ENCODE results near the gene DUOXA2. TPM values are rescaled to one million over a fixed set of nuclear protein-coding genes. Genes with fewer than 3 reads are reported as not detected.

The DUOXA2 gene
- total RNA-seq, 1 experiment from 2014 or later, result not detected

DNA sequence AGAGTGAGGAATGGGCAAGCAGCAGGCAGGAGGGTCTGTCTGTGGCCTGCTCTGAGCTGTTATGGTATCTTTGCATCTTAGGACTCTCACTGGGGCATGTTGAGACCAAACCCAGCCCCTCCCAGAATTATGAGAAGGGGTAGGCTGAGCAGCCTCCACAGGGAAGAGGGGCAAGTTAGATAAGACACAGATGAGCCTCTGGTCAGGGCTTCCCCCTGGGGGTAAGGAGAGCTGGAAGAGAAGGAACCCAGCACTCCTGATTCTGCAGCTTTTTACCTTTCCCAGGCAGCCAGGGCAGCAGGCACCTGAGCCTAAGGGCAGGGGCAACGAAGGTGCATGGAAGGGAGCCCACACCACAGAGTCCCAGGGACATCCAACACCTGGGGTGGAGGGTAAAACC lies 34.9 kb downstream of the DUOXA2 start:
- H3K79me2 ChIP-seq (ENCODE audit: low read length), result no peaks in the 10 kb centered on the region
- no peak overlapping the region for H3K27ac ChIP-seq (ENCODE audit: low read length)
- no peak overlapping the region for H3K4me3 ChIP-seq (ENCODE audit: low read length)
- H3K4me2 ChIP-seq (ENCODE audit: low read length), result peak overlapping the region; percentile 71
- no peaks in the 10 kb centered on the region for H3K27me3 ChIP-seq (ENCODE audit: low read length)
- 0 out of 2 replicates have a peak overlapping the region, but pooled peaks have one; percentile 7 for H2AFZ ChIP-seq (ENCODE audit: low read length)
- peaks cover 18% of the 10 kb centered on the region for H3K4me1 ChIP-seq (ENCODE audit: insufficient read depth, low read length)
- no TSS peak for BruUV-seq (replicated peaks)
- TF ChIP-seq EZH2phosphoT487 (IDR thresholded peaks at IDR 0.05; ENCODE audit: borderline replicate concordance, low read length), result no peak
- TF ChIP-seq, protein P1, sequence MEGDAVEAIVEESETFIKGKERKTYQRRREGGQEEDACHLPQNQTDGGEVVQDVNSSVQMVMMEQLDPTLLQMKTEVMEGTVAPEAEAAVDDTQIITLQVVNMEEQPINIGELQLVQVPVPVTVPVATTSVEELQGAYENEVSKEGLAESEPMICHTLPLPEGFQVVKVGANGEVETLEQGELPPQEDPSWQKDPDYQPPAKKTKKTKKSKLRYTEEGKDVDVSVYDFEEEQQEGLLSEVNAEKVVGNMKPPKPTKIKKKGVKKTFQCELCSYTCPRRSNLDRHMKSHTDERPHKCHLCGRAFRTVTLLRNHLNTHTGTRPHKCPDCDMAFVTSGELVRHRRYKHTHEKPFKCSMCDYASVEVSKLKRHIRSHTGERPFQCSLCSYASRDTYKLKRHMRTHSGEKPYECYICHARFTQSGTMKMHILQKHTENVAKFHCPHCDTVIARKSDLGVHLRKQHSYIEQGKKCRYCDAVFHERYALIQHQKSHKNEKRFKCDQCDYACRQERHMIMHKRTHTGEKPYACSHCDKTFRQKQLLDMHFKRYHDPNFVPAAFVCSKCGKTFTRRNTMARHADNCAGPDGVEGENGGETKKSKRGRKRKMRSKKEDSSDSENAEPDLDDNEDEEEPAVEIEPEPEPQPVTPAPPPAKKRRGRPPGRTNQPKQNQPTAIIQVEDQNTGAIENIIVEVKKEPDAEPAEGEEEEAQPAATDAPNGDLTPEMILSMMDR (conservative IDR thresholded peaks at IDR 0.05; ENCODE audit: low read depth, low read length), result no peak
- no peak for TF ChIP-seq EZH2 (IDR thresholded peaks at IDR 0.05; ENCODE audit: low read length, unreplicated experiment)
- no peaks in the 10 kb centered on the region for H3K36me3 ChIP-seq (ENCODE audit: low read depth, low read length)
- ChIA-PET POLR2A (ENCODE audit: unreplicated experiment) (no interaction called here), CTCF (interaction anchor here (0.7 to 1.0 kb wide), 2 partner anchors 31 to 81 kb away, joined by 3 read pairs; no protein-coding TSS in a partner anchor)
- H4K20me1 ChIP-seq (ENCODE audit: low read length), result no peaks in the 10 kb centered on the region
- H3F3A ChIP-seq (ENCODE audit: low read length, unreplicated experiment), result no peaks in the 10 kb centered on the region
- no peaks in the 10 kb centered on the region for H3K9me2 ChIP-seq (replicated peaks; ENCODE audit: low read length)
- no peak overlapping the region for H3K9ac ChIP-seq (ENCODE audit: low read length)
- ATAC-seq (no peak), DNase-seq (no peak)
- H3K9me3 ChIP-seq (ENCODE audit: low read length), result no peaks in the 10 kb centered on the region
- intact Hi-C loops (cut with micrococcal nuclease), result no loop called here

DNA sequence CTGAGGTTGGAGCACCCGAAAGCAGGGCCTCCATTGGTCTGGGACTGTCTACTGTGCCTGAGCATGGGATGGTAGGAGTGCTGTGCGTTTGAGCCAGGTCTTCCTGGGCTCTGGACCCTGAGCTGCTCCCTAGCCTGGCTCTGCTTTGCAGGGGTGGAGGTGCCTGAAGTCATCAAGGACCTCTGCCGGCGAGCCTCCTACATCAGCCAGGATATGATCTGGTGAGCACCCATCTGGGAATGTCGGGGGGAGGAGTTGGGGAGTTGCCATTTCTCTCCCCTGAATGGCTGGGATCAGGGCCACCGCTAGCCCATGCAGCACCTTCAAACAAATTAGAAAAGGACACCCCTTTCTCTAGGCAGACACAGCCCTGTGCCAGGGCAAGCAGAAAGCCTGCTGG lies 36.4 kb downstream of the DUOXA2 start:
- Histone ChIP-seq H2AFZ (ENCODE audit: low read length) (no peak overlapping the region), H3K79me2 (ENCODE audit: low read length) (no peaks in the 10 kb centered on the region), H3F3A (ENCODE audit: low read length, unreplicated experiment) (no peaks in the 10 kb centered on the region), H3K9me2 (replicated peaks; ENCODE audit: low read length) (no peaks in the 10 kb centered on the region), H3K4me3 (ENCODE audit: low read length) (no peak overlapping the region), H4K20me1 (ENCODE audit: low read length) (no peaks in the 10 kb centered on the region), H3K9me3 (ENCODE audit: low read length) (no peaks in the 10 kb centered on the region), H3K4me2 (ENCODE audit: low read length) (no peak overlapping the region), H3K36me3 (ENCODE audit: low read depth, low read length) (no peaks in the 10 kb centered on the region), H3K27me3 (ENCODE audit: low read length) (no peaks in the 10 kb centered on the region), H3K27ac (ENCODE audit: low read length) (no peak overlapping the region), H3K4me1 (ENCODE audit: insufficient read depth, low read length) (peaks cover 18% of the 10 kb centered on the region), H3K9ac (ENCODE audit: low read length) (no peak overlapping the region)
- ATAC-seq (no peak), DNase-seq (no peak)
- ChIA-PET CTCF (no interaction called here), POLR2A (ENCODE audit: unreplicated experiment) (no interaction called here)
- no TSS peak for BruUV-seq (replicated peaks)
- TF ChIP-seq EZH2 (IDR thresholded peaks at IDR 0.05; ENCODE audit: low read length, unreplicated experiment) (no peak), EZH2phosphoT487 (IDR thresholded peaks at IDR 0.05; ENCODE audit: borderline replicate concordance, low read length) (no peak)
- TF ChIP-seq, protein P1 (conservative IDR thresholded peaks at IDR 0.05; ENCODE audit: low read depth, low read length), result no peak
- intact Hi-C loops (cut with micrococcal nuclease), result no loop called here

DNA sequence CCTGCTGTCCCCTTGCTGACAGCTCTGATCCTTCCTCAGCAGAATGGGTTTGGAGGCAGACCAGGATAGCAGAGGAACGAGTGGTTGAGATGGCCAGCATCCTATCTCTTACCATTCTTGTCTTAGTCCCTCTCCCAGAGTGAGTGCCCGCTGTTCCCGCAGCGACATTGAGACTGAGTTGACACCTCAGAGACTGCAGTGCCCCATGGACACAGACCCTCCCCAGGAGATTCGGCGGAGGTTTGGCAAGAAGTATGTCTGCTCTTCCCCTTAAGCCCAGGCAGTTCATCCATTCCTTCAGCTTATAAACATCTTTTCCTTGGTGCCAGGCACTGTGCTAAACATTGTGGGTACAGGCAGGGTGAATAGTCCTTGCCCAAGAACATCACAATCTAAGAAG lies 36.9 kb downstream of the DUOXA2 start:
- Histone ChIP-seq H3K4me3 (ENCODE audit: low read length) (no peak overlapping the region), H2AFZ (ENCODE audit: low read length) (no peak overlapping the region), H3K79me2 (ENCODE audit: low read length) (no peaks in the 10 kb centered on the region), H3K9ac (ENCODE audit: low read length) (no peak overlapping the region), H3K4me1 (ENCODE audit: insufficient read depth, low read length) (peaks cover 18% of the 10 kb centered on the region), H3F3A (ENCODE audit: low read length, unreplicated experiment) (no peaks in the 10 kb centered on the region), H3K27me3 (ENCODE audit: low read length) (no peaks in the 10 kb centered on the region), H3K36me3 (ENCODE audit: low read depth, low read length) (no peaks in the 10 kb centered on the region), H4K20me1 (ENCODE audit: low read length) (no peaks in the 10 kb centered on the region), H3K9me3 (ENCODE audit: low read length) (no peaks in the 10 kb centered on the region), H3K9me2 (replicated peaks; ENCODE audit: low read length) (no peaks in the 10 kb centered on the region), H3K4me2 (ENCODE audit: low read length) (no peak overlapping the region), H3K27ac (ENCODE audit: low read length) (no peak overlapping the region)
- no peak for ATAC-seq
- BruUV-seq (replicated peaks), result no TSS peak
- TF ChIP-seq EZH2 (IDR thresholded peaks at IDR 0.05; ENCODE audit: low read length, unreplicated experiment) (no peak), EZH2phosphoT487 (IDR thresholded peaks at IDR 0.05; ENCODE audit: borderline replicate concordance, low read length) (no peak)
- TF ChIP-seq, protein P1 (conservative IDR thresholded peaks at IDR 0.05; ENCODE audit: low read depth, low read length), result no peak
- intact Hi-C loops (cut with micrococcal nuclease), result no loop called here
- DNase-seq, result no peak
- ChIA-PET CTCF (no interaction called here), POLR2A (ENCODE audit: unreplicated experiment) (interaction anchor here (0.6 kb wide), 1 partner anchor 137 kb away, joined by 3 read pairs; no protein-coding TSS in a partner anchor)

All from PC-3 (cell line).